Body of pancreas (tissue), 4 donors: ENCODE measurements around the gene LDLRAP1.
"Not testable (repeated sequence)": the region's sequence is repeated elsewhere in the genome, so short reads cannot be mapped to it uniquely, and the experiment has no call there.

Experiments
- POLR2A ChIP-seq, 3 donors: fragments of 450-650 bp; IDR thresholded peaks; one replicate each; pipeline ENCODE4 v1.6.1; 2016; ENCODE audit warnings: antibody characterized with exemption in 3 of 3, mild to moderate bottlenecking in 2 of 3
- TF ChIP-seq, protein P1 (sequence below), 7 experiments: fragments of 450-650 bp in 4 of 7; fragments of 200-600 bp in 3 of 7; sonication (generic) in 3 of 7; IDR thresholded peaks; one replicate each; pipeline ENCODE4 v1.5.1; 2016 to 2019; ENCODE audit warnings: antibody characterized with exemption in 7 of 7

- TF ChIP-seq, protein P1, sequence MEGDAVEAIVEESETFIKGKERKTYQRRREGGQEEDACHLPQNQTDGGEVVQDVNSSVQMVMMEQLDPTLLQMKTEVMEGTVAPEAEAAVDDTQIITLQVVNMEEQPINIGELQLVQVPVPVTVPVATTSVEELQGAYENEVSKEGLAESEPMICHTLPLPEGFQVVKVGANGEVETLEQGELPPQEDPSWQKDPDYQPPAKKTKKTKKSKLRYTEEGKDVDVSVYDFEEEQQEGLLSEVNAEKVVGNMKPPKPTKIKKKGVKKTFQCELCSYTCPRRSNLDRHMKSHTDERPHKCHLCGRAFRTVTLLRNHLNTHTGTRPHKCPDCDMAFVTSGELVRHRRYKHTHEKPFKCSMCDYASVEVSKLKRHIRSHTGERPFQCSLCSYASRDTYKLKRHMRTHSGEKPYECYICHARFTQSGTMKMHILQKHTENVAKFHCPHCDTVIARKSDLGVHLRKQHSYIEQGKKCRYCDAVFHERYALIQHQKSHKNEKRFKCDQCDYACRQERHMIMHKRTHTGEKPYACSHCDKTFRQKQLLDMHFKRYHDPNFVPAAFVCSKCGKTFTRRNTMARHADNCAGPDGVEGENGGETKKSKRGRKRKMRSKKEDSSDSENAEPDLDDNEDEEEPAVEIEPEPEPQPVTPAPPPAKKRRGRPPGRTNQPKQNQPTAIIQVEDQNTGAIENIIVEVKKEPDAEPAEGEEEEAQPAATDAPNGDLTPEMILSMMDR (IDR thresholded peaks at IDR 0.05), result not testable (repeated sequence)
- TF ChIP-seq POLR2A (IDR thresholded peaks at IDR 0.05), result not testable (repeated sequence)
Observed at GRCh38 chr1:25600971-25601699, 57.7 kb downstream of the LDLRAP1 start.
